Large intestine (tissue), 3 donors: Measurements from ENCODE around the gene AUTS2. TPM values are rescaled to one million over a fixed set of nuclear protein-coding genes. Genes with fewer than 3 reads are reported as not detected.

Experiments used
- DNase-seq, 2 donors: peaks; one replicate each; pipeline versions ENCODE4 v3.0.0 to v3.0.0-alpha.2; 2013
- H3K27ac ChIP-seq: one replicate; pipeline ENCODE4 v1.5.1; 2013; ENCODE audit warnings: low read length
- H3K27me3 ChIP-seq: 2 replicates; pipeline ENCODE4 v1.6.1; 2013; ENCODE audit warnings: low read length; ENCODE audit not compliant: control insufficient read depth, insufficient read depth
- H3K36me3 ChIP-seq: 2 replicates; pipeline ENCODE4 v1.6.1; 2013; ENCODE audit warnings: low read length; ENCODE audit not compliant: control insufficient read depth, insufficient read depth
- H3K4me1 ChIP-seq: one replicate; pipeline ENCODE4 v1.6.1; 2013; ENCODE audit warnings: low read length; ENCODE audit not compliant: control insufficient read depth, insufficient read depth
- H3K4me3 ChIP-seq: one replicate; pipeline ENCODE4 v1.5.1; 2013; ENCODE audit warnings: low read length
- H3K9me3 ChIP-seq: one replicate; pipeline ENCODE4 v1.6.1; 2013; ENCODE audit warnings: mild to moderate bottlenecking, low read depth, low read length, moderate library complexity; ENCODE audit not compliant: control insufficient read depth
- whole genome bisulfite sequencing: methylation state at CpG from one replicate; pipeline ENCODE4 v1.1.5; 2013; ENCODE audit warnings: low lambda C conversion rate; ENCODE audit not compliant: insufficient coverage; 5-methylcytosine and 5-hydroxymethylcytosine counted together
- polyA plus RNA-seq: library from polyadenylated mRNA; unstranded; fragments of 120-200 nt; gene quantifications from one replicate; pipeline ENCODE4 v1.2.1, GENCODE V29; 2013

Gene AUTS2
- polyA plus RNA-seq, 1 donor, result 51.3 TPM

- Histone ChIP-seq H3K27me3 (peaks cover 13% of the 10 kb centered on the region), H3K9me3 (no peaks in the 10 kb centered on the region), H3K4me1 (no peaks in the 10 kb centered on the region), H3K36me3 (no peaks in the 10 kb centered on the region), H3K27ac (no peak overlapping the region), H3K4me3 (no peak overlapping the region)
- DNase-seq, result no peak
- 8% methylated on average over 2 of the region's 5 CpGs for WGBS
Measured at GRCh38 chr7:69862413-69863064, 264.3 kb downstream of the AUTS2 start.

GRCh38 chr7:69864274-69864673 lies 266.0 kb downstream of the AUTS2 start:
- WGBS, result 83% methylated on average over 1 of the region's 1 CpG
- Histone ChIP-seq H3K27me3 (peaks cover 8% of the 10 kb centered on the region), H3K36me3 (no peaks in the 10 kb centered on the region), H3K9me3 (no peaks in the 10 kb centered on the region), H3K4me1 (no peaks in the 10 kb centered on the region), H3K4me3 (no peak overlapping the region), H3K27ac (no peak overlapping the region)
- no peak for DNase-seq

GRCh38 chr7:69864822-69865221 lies 266.5 kb downstream of the AUTS2 start:
- H3K27ac ChIP-seq, result no peak overlapping the region
- H3K27me3 ChIP-seq, result peaks cover 7% of the 10 kb centered on the region
- H3K9me3 ChIP-seq, result no peaks in the 10 kb centered on the region
- H3K36me3 ChIP-seq, result no peaks in the 10 kb centered on the region
- no peak overlapping the region for H3K4me3 ChIP-seq
- WGBS, result 67% methylated on average over 1 of the region's 4 CpGs
- no peaks in the 10 kb centered on the region for H3K4me1 ChIP-seq
- DNase-seq, result no peak

- Histone ChIP-seq H3K4me3 (no peak overlapping the region), H3K9me3 (no peaks in the 10 kb centered on the region), H3K27me3 (no peaks in the 10 kb centered on the region), H3K36me3 (no peaks in the 10 kb centered on the region), H3K4me1 (peaks cover 17% of the 10 kb centered on the region), H3K27ac (no peak overlapping the region)
- WGBS, result 100% methylated on average over 2 of the region's 4 CpGs
- DNase-seq, result no peak
Measured at GRCh38 chr7:69868921-69869320, 270.6 kb downstream of the AUTS2 start.

- no peaks in the 10 kb centered on the region for H3K27me3 ChIP-seq
- H3K36me3 ChIP-seq, result no peaks in the 10 kb centered on the region
- H3K27ac ChIP-seq, result no peak overlapping the region
- H3K4me1 ChIP-seq, result peaks cover 17% of the 10 kb centered on the region
- H3K4me3 ChIP-seq, result no peak overlapping the region
- H3K9me3 ChIP-seq, result no peaks in the 10 kb centered on the region
- no peak for DNase-seq
- no CpG with 5 or more reads among the region's 7 CpGs for WGBS
Measured at GRCh38 chr7:69871213-69871885, 273.1 kb downstream of the AUTS2 start.

GRCh38 chr7:69871886-69872569 lies 273.8 kb downstream of the AUTS2 start:
- 80% methylated on average over 1 of the region's 9 CpGs for WGBS
- no peaks in the 10 kb centered on the region for H3K36me3 ChIP-seq
- H3K27me3 ChIP-seq, result no peaks in the 10 kb centered on the region
- peak overlapping the region; percentile 28 for H3K27ac ChIP-seq
- DNase-seq, result peak; percentile 68 to 85
- H3K4me1 ChIP-seq, result peaks cover 17% of the 10 kb centered on the region
- H3K9me3 ChIP-seq, result no peaks in the 10 kb centered on the region
- H3K4me3 ChIP-seq, result no peak overlapping the region

- WGBS, result no CpG with 5 or more reads among the region's 3 CpGs
Measured at GRCh38 chr7:69873512-69873911, 275.2 kb downstream of the AUTS2 start.

GRCh38 chr7:69878015-69878414 lies 279.7 kb downstream of the AUTS2 start:
- H3K27ac ChIP-seq, result no peak overlapping the region
- WGBS, result no CpG with 5 or more reads among the region's 3 CpGs
- no peaks in the 10 kb centered on the region for H3K9me3 ChIP-seq
- H3K4me1 ChIP-seq, result peaks cover under 1% of the 10 kb centered on the region
- H3K36me3 ChIP-seq, result no peaks in the 10 kb centered on the region
- peaks cover 5% of the 10 kb centered on the region for H3K27me3 ChIP-seq
- no peak overlapping the region for H3K4me3 ChIP-seq
- DNase-seq, result no peak

More at GRCh38 chr7:69873512-69873911, 275.2 kb downstream of the AUTS2 start:
- Histone ChIP-seq H3K9me3 (no peaks in the 10 kb centered on the region), H3K4me3 (no peak overlapping the region), H3K27ac (no peak overlapping the region), H3K27me3 (peaks cover 2% of the 10 kb centered on the region), H3K36me3 (no peaks in the 10 kb centered on the region), H3K4me1 (peaks cover 17% of the 10 kb centered on the region)
- DNase-seq, result no peak

GRCh38 chr7:69878591-69878990 lies 280.3 kb downstream of the AUTS2 start:
- Histone ChIP-seq H3K9me3 (no peaks in the 10 kb centered on the region), H3K27me3 (peaks cover 5% of the 10 kb centered on the region), H3K4me1 (no peaks in the 10 kb centered on the region), H3K4me3 (no peak overlapping the region), H3K27ac (no peak overlapping the region), H3K36me3 (no peaks in the 10 kb centered on the region)
- WGBS, result no CpG with 5 or more reads among the region's 3 CpGs
- DNase-seq, result no peak

- DNase-seq, result no peak
- 90% methylated on average over 2 of the region's 3 CpGs for WGBS
- Histone ChIP-seq H3K4me3 (no peak overlapping the region), H3K4me1 (no peaks in the 10 kb centered on the region), H3K36me3 (no peaks in the 10 kb centered on the region), H3K27ac (no peak overlapping the region), H3K27me3 (peaks cover 5% of the 10 kb centered on the region), H3K9me3 (no peaks in the 10 kb centered on the region)
Measured at GRCh38 chr7:69879989-69880388, 281.7 kb downstream of the AUTS2 start.
